K562 (cell line): ENCODE data around the gene RPS6KA2. TPM values are rescaled to one million over a fixed set of nuclear protein-coding genes. Genes with fewer than 3 reads are reported as not detected.

Source experiments
- ETV1 ChIP-seq: fragments of 450-650 bp; conservative IDR thresholded peaks from 2 replicates; pipeline ENCODE4 v1.6.1; 2016; ENCODE audit warnings: missing genetic modification characterization, control low read depth, low read depth, missing compliant biosample characterization
- HNRNPH1 ChIP-seq: fragments of 200-400 bp; formaldehyde crosslinking; optimal IDR thresholded peaks from 2 replicates; pipeline ENCODE3; 2017; ENCODE audit warnings: low read depth, mild to moderate bottlenecking, low read length, moderate library complexity
- ZC3H11A ChIP-seq: IDR thresholded peaks from 2 replicates; pipeline ENCODE4 v1.6.1; 2012; ENCODE audit warnings: low read depth, low read length, improper control_type of control experiment
- ZFX ChIP-seq: sonication (generic); formaldehyde crosslinking; IDR thresholded peaks from 2 replicates; pipeline ENCODE4 v1.8.0; 2022; ENCODE audit warnings: mild to moderate bottlenecking, missing genetic modification reagents, moderate library complexity
- ZKSCAN1 ChIP-seq: fragments of 150-350 bp; IDR thresholded peaks from 2 replicates; pipeline ENCODE4 v1.6.1; 2016; ENCODE audit warnings: low read depth, low read length
- polyA plus RNA-seq, 8 experiments: library from polyadenylated mRNA; depleted of rRNA in 4 of 8; stranded (reverse) in 5 of 8; unstranded in 3 of 8; fragments of >200 nt; fragmentation: Nextera tagmentation in 2 of 8; fragmentation: Illumina TruSeq in 1 of 8; extraction: Ambion mirVana in 2 of 8; extraction: Trizol in 1 of 8; gene quantifications; 2 replicates each; pipeline versions ENCODE4 v1.2.1 to v1.2.3, GENCODE V29; 2011 to 2014; ENCODE audit warnings: inconsistent platforms in 1 of 8, missing spikeins in 1 of 8
- total RNA-seq, 7 experiments: library from RNA; depleted of rRNA in 6 of 7; stranded (reverse); fragments of >200 nt in 6 of 7; fragmentation: Illumina TruSeq in 2 of 7; extraction: Trizol in 2 of 7; gene quantifications; 2 replicates each; pipeline versions ENCODE4 v1.2.1 to v1.2.3, GENCODE V29; 2011 to 2021; ENCODE audit warnings: low replicate concordance in 1 of 7
- TF ChIP-seq, protein P1 (sequence below): fragments of 250-450 bp; sonication (Bioruptor Pico); IDR thresholded peaks from 2 replicates; pipeline ENCODE4 v1.9.0; 2021; ENCODE audit warnings: mild to moderate bottlenecking, inconsistent platforms
- TF ChIP-seq, protein P2 (sequence below): fragments of 450-650 bp; IDR thresholded peaks from 2 replicates; pipeline ENCODE4 v1.6.1; 2016; ENCODE audit warnings: missing biosample characterization, missing genetic modification characterization
- TF ChIP-seq, protein P3 (sequence below): sonication (generic); formaldehyde crosslinking; IDR thresholded peaks from 2 replicates; pipeline ENCODE4 v1.8.0; 2022; ENCODE audit warnings: mild to moderate bottlenecking, missing genetic modification reagents

Gene RPS6KA2
- total and polyA plus RNA-seq, 9 of the 15 experiments (the other 6 are each of a cell fraction or from before 2014, with no cell fraction given): 0.29 to 1.00 (median 0.53) TPM

DNA sequence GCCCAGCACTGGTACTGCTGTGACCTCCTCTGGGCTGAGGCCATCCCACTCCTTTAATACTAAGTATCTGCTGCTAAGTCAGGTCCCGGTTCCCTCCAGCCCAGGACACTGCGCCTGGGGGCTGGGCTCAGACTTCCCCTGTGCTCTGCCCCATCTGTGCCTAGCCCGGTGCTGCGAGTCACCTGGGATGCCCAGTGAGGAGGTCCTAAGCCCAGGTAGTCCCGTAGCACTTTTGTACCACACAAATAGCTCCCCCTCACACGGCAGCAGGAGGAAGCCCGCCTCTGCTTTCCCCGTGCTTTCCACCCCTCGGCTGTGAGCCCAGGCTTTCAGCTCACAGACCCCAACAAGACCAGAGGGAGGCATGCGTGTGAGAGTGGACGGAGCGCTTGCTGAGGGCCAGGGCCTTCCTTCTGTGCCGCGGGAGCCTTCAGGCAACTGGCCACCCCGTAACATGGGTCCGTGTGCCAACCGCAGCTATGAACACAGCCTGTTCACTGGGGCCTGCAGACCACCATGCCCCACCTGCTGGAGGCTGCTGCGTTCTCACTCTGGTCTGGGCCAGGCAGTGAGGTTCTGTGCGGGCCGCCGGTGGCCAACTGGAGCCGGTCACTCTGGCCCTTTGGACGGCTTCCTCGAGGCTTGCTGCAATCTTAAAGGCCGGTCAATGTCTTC lies 164.5 kb downstream of the RPS6KA2 start (continued):
- TF ChIP-seq ETV1 (tag): no peak
- TF ChIP-seq HNRNPH1: no peak
- no peak for TF ChIP-seq ZFX (CRISPR knock-in tag)
- TF ChIP-seq, protein P1, sequence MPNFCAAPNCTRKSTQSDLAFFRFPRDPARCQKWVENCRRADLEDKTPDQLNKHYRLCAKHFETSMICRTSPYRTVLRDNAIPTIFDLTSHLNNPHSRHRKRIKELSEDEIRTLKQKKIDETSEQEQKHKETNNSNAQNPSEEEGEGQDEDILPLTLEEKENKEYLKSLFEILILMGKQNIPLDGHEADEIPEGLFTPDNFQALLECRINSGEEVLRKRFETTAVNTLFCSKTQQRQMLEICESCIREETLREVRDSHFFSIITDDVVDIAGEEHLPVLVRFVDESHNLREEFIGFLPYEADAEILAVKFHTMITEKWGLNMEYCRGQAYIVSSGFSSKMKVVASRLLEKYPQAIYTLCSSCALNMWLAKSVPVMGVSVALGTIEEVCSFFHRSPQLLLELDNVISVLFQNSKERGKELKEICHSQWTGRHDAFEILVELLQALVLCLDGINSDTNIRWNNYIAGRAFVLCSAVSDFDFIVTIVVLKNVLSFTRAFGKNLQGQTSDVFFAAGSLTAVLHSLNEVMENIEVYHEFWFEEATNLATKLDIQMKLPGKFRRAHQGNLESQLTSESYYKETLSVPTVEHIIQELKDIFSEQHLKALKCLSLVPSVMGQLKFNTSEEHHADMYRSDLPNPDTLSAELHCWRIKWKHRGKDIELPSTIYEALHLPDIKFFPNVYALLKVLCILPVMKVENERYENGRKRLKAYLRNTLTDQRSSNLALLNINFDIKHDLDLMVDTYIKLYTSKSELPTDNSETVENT: no peak
- TF ChIP-seq ZKSCAN1: no peak
- TF ChIP-seq ZC3H11A: no peak
- TF ChIP-seq, protein P2, sequence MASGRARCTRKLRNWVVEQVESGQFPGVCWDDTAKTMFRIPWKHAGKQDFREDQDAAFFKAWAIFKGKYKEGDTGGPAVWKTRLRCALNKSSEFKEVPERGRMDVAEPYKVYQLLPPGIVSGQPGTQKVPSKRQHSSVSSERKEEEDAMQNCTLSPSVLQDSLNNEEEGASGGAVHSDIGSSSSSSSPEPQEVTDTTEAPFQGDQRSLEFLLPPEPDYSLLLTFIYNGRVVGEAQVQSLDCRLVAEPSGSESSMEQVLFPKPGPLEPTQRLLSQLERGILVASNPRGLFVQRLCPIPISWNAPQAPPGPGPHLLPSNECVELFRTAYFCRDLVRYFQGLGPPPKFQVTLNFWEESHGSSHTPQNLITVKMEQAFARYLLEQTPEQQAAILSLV: no peak
- TF ChIP-seq, protein P3, sequence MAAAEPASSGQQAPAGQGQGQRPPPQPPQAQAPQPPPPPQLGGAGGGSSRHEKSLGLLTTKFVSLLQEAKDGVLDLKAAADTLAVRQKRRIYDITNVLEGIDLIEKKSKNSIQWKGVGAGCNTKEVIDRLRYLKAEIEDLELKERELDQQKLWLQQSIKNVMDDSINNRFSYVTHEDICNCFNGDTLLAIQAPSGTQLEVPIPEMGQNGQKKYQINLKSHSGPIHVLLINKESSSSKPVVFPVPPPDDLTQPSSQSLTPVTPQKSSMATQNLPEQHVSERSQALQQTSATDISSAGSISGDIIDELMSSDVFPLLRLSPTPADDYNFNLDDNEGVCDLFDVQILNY (CRISPR knock-in tag): no peak
